Measurements from ENCODE around the gene FZD7.

FZD7 gene

DNA sequence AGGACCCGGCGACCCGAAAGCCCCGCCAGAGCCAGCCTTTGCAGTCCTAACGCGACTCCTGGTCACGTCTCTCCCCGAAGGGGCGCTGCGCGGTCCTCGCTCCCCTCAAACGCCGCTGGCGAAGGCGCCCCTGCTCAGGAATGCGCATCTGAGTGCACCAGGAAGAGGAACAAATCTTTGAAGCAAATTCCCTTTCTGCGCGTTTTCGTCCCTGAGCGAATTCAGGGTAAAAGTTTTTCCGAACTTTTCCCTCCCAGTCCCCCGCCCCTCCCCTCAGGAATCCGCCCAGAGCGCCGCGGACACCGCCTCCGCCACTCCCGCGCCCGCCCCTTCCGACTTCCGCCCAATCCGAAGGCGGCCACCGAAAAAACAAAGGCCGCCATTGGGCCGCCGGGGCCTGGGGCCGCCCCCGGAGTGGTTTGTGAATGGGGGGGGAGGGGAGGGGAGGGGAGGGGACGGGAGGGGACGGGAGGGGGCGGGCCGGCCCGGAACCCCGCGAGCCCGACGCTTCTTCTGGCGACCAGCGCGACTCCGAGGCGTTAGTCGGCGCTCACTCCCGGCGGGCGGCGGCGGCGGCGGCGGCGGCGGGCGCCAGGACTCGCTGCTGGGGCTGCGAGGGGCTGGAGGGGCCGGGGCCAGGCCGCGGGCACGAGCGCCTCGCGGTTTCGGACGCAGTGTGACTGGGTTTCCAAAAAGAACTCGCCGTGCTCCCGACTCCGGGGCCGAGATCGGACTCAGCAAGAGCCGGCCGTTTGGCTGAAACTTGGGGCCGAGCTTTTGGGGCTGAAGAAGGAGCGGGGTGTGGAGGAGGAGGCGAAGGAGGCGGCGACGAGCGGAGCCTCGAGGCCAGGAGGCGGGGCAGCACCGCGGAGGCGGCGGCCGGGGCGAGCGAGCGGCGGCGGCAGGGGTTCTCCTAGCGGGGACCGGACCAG, at the start of gene FZD7:
TSS of gene FZD7 (plus strand) at position 539 of the 932 bp plus-strand sequence. CDS start 793 bp downstream, outside the sequence.
- DNase-seq = peak; percentile 79 to 84

DNA sequence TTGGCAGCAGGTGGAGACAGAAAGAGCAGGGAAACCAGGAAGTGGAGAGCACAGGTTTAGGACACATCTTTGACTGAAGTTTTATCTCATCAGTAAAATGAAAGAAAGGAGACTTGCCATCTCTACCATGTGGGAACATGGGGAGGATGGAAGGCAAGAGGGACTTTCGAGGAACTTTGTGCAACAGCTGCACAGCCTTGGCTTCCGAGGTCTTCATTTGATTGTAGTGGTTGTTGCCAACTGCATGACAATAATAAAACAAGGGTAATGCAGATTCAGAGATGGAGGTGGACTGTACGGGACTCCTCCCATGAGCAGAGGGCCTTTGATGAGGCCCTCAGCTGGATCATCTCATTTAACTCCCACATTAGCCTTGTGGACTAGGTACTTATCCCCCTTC, 49.3 kb upstream of the FZD7 start:
- no peak for DNase-seq

DNA sequence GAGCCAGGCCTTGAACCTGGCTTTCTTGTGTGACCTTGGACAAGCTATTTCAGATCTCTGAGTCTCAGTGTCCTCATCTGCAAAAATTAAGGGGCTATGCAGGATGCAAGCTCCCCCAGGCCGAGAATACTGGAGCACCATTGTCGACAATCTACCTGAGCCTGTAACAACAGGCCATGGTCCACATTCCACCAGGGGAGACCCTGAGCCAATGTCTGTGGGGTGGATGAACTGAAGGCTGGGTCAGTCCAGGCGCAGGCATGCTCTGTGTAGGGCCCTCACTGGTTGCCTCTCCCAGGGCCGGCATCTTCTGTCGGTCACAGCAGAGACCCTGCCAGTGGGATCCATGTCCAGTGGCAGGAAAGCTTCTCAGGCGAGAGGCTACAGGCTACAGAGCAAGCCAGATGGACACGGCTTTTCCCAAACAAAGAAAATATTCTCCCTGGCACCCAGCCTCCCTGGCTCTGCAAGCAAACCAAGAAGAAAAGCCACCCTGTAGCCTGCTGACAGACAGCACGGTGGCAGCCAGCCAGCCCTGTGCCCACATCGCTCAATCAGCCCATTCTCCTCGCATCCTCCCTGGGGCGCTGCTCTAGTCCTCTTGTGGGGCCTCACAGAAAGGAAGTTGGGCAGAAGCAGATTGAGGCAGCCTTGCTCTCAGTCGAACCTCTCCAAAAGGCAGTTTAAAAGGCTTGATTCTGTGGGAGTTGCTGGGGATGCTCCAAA, 48.7 kb upstream of the FZD7 start:
- DNase-seq = no peak

GRCh38 chr2:201985728-201986462, 47.8 kb upstream of the FZD7 start:
- no peak for DNase-seq

- no peak for DNase-seq
Measured at GRCh38 chr2:201986463-201986735, 47.3 kb upstream of the FZD7 start.

- DNase-seq = no peak
Measured at GRCh38 chr2:201987426-201987825, 46.2 kb upstream of the FZD7 start.

- no peak for DNase-seq
Measured at GRCh38 chr2:201990069-201990468, 43.6 kb upstream of the FZD7 start.

GRCh38 chr2:201992960-201993359, 40.7 kb upstream of the FZD7 start:
- no peak for DNase-seq

DNA sequence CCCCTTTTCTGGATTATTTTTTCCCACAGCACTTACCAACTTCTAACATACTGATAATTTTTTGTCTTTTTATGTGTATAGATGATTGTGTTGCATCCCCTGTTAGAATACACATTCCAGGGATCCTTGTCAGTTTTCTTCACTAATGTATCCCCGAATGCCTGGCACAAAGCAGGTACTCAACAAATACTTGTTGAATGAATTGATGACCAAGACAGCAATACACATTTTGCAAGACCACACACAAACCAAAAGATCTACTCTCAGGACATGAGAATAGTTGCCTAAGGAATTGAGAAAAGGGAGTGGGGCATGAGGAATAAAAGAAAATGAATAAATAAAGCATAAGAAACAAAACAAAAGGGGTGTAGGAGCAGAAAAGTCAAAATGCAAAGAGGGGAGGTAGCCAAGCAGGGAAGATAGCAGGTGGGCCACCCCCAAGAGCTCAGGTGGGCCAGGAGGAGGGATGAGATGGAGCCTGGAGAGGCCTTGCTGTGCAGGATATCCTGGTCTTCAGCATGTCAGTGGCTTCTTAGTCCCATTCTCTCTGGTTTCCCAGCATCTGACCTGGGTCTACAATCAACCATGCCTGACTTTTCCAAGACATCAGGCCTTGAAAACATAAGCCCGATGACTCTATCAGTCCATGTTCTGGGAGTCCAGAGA, 38.5 kb upstream of the FZD7 start:
- DNase-seq = no peak

GRCh38 chr2:201996006-201996405, 37.6 kb upstream of the FZD7 start:
- DNase-seq = no peak

DNA sequence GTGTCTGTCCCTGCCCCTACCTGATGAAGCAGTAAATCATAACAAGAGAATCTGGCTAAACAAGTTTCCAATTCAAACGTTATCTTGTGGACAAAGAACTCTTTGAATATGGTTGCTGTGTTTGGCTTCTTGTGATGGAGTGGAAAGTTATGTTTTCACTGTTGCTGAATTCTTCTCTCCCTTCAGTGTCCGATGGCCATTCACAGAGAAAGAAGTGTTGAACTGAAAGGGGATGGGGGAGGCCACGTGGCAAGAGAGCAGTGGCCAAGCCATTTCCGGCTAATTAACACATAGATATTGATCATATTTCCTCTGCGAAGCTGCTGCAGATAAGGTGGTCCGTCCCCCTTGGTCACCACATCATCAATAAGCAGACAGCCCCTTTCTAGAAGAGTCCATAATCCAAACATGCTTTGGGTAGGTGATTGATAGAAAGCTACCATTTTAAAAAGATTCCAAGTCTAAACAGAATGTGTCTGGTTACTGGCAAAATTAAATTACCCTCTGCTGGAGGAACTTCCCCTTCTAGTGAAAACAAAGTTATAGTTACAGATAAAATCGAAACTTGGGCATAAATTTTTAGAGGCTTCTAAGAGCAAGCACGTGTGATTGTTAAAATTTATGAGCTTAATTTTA, 36.9 kb upstream of the FZD7 start:
- no peak for DNase-seq

DNA sequence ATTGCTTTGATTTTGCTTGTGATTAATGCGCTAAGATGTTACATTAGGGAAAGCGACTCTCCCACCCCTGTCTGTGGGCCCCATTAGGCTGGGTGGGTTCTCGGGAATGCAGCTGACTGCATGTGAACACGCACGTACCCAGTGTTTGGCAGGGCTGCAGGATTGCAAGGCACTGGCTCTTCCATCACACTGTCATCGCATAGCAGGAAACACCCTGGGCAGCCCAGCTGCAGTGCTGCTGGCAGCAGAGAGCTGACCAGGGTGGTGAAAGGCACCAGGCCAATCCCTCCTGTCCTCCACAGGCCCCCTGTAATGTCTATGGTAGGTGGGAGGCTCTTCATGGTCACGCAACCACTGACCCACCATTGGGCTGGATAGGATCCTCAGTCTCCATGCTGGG, 34.4 kb upstream of the FZD7 start:
- no peak for DNase-seq

DNA sequence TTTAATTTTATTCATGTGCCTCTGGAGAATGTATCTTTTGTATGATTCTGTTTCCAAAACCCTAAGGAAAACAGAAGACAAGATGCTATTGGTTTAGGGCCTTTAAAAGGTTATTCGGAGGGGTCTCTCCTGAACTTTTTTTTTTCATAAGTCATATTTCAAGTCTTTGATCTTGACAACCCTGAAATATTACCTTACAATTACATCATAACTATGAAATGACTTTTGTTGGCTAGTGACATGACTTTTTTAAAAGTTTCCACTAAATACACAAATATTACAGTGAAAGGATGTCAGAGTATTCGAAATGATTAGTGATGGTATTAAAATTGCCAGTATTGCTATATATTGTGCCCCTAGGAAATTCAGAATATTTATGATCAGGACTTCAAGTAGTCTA, 31.8 kb upstream of the FZD7 start:
- DNase-seq = no peak

- DNase-seq = no peak
Measured at GRCh38 chr2:202002381-202002780, 31.3 kb upstream of the FZD7 start.

DNA sequence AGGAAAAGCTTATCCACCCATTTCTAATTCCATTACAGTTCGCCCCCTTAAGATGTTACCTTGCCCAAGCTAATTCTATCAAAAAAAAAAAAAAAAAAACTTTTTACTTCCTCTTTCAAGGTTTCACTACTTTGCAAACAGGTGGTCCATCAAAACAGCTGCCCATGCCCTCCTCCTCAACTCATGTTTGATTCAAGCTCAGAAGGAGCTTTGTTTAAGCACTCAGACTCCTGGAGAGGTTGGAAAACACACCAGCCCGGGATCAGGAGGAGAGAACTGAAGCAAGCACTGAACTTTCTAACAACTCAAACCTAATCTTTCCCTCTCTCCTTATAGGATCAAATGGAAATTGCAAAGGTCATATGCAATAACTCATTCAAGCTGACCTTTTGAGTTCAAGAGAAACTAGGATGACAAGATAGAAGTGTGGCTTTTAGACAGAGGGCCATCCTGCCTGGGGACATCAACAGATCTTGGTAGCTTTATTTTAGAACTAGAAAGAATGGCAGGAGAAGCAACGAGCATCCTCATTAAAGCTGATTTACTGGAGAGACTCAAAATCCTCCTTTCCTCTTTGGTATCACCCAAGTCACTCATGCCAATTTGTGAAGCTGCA, 28.3 kb upstream of the FZD7 start:
- no peak for DNase-seq

DNA sequence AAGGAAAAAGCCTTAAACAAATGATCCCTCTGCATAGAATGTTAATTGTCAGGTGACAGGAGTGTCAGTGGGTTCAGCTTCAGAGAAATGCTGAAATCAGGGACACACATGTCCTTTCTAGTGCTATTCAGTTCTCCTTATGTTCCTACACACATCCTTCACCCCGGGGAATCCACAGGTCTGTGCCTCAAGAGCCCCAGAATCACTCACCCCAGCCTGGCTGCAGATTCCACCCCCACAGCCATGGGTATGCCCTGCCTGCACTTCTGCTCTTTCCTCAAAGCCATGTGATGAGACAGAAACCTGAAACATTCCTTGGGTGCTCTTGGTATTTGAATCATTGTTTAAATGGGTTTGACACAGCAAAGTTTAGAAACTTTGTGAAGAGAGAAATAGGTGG, 27.4 kb upstream of the FZD7 start:
- no peak for DNase-seq

DNA sequence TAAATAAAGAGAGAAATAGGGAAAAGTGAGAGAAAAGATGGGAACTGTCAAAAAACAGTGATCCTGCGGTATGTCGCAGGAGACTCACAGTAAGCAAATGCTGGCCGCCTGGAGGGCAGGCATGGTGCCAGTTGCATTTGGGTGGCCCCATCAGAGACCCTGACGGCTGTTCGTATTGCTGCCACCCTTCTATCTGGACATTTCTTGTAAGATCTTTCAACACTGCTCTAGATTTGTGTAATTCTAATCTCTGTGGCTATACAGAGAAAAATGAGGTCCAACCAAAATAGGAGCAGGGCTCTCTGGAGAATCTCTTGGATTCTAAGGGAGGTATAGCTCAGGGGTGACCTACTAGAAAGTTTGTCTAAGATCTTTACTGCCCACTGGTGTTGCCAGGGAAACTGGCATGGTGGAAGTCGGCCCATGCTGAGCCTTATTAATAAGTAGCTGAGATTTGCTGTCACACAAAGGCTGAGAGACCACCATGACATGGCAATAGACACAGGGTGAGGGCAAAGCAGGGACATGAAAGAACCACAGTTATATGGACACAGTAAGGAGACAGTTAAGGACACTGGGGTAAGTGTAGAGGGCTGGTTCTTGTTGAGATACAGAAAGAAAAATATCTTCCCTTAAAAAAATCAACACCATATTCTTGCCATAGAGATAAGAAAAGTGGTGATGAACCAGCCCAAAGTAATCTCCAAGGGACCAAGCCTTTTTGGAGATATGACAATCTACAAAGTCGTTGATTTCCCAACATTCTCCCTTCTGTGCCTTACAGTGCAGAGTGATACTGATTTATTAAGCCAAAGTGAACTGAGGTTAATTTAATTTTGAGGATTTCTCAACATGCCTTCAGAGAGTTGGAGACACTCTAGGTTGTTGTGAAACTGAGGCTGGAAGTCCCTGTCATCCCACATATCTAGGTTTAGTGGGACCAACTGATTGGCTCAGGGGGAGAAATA, 26.4 kb upstream of the FZD7 start:
- DNase-seq = no peak

DNA sequence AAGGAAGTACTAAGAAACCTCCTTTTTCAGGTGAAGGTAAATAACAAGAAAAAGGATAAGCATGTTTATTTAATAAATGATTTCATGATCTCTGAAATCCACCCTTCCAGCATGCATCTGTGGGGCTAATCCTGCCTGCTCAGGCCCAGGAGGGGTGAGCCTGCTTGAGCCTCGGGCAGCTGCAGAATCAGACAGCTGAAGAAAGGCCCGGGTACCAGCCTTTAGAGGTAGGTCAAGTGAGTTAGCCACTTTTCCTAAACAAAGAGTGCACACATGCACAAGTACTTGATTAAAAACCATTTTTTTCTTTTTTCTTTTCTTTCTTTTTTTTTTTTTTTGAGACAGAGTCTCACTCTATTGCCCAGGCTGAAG, 25.7 kb upstream of the FZD7 start:
- DNase-seq = no peak

GRCh38 chr2:202009019-202009481, 24.6 kb upstream of the FZD7 start:
- no peak for DNase-seq

DNA sequence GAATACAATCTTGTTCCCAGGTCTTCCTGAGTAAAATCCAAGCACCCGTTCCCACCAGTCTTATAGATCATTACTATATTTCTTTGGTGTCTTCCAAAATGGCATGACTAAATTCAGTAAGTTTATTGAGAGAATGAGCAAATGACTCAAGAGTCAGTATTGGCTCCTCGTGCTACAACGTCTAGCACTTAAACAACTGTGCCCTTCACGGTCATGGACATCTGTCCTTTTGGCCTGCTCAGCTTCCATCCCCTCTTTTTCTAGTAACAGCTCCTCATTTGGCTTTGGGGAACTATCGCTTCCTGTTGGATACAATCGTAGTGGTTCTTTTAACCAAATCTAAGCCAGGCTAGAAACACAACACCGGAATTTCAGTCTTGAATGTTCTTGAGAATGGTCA, 24.1 kb upstream of the FZD7 start:
- no peak for DNase-seq

- no peak for DNase-seq
Measured at GRCh38 chr2:202014318-202014717, 19.3 kb upstream of the FZD7 start.

Measured in stimulated activated CD4-positive, alpha-beta T cell treated with anti-CD3 and anti-CD28 coated beads, Interleukin-4, amount 100 ng/mL, for 4 hours (primary cell).